ENCODE measurements around the gene ADH1C.

ADH1C gene

DNA sequence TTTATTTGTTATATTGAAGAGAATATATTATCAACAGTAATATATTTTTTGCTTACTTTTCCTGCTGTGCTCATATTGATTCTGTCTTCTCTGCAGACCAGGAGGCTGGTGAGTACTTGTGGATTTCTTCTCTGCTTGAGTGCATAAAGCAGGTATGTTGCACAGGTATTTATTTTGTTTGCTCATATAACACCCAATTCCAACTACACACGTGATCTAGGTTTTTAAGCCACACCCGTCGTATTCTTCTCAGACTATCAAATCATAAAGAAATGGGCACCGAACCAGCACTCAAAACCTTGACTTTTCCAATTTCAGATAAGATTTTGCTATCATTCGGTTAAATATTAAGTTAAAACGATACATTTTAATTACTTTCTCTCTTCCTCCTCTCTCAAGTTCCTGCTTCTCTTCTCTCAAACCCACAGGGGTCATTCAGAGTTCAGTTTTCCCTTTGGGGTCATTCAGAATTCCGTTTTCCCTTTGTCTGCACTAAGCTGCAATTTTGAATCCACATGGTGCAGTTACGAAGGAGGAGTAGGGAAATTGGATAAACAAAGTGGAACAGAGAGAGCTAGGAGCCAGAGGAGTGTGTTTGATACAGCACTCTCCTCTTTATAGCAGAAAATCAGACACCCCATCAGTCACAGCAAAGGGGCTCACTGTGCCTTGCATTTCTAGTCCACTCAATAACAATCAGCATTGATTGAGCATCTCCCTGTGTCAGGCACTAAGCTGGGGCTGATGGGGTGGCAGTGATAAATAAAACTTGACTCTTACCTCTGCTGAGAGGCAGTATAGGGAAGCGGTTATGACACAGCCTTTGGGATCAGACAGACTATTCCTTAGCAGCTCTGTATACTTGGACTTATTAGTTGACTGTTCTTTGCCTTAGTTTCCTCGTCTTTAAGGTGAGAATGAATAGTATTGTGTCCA is at the start of gene ADH1C:
Gene ADH1C, minus strand, starts transcription at position 145 of the 936 bp plus-strand sequence. Its CDS starts 71 bp downstream, at position 74.
- Histone ChIP-seq H3K4me3 (ENCODE audit: low read depth, low read length) (no peak within 1 kb of the TSS), H3K36me3 (ENCODE audit: control insufficient read depth, insufficient read depth, low read length) (no peaks in the 10 kb centered on the region), H3K27me3 (ENCODE audit: control insufficient read depth, insufficient read depth, low read length) (no peaks in the 10 kb centered on the region), H3K27ac (ENCODE audit: low read depth, low read length) (no peak within 1 kb of the TSS), H3K4me1 (ENCODE audit: control insufficient read depth, insufficient read depth, low read length) (no peaks in the 10 kb centered on the region), H3K9me3 (ENCODE audit: control insufficient read depth, insufficient read depth, low read length) (no peaks in the 10 kb centered on the region), H3K9ac (ENCODE audit: low read depth, low read length) (no peak within 1 kb of the TSS)

DNA sequence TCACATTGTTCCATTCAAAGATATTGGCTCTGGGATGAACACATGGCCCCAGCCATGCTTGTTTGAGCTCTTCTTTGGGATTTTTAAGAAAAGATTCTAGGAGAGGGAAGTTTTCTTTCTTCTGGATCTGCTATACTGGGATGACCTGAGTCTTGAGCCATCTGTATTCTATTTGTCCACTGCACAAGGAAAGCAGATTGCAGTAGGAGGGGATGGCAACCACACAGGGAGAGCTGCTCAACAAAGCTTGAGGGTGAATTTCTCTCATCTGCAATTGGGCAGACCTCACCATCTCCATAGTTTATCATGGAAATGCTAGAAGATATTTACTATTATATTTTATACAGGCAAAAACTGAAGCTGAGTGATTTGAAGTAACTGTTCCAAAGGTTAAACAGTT is 48.3 kb upstream of the ADH1C start:
- Histone ChIP-seq H3K9ac (ENCODE audit: low read depth, low read length) (no peak overlapping the region), H3K27ac (ENCODE audit: low read depth, low read length) (no peak overlapping the region), H3K27me3 (ENCODE audit: control insufficient read depth, insufficient read depth, low read length) (no peaks in the 10 kb centered on the region), H3K36me3 (ENCODE audit: control insufficient read depth, insufficient read depth, low read length) (no peaks in the 10 kb centered on the region), H3K4me3 (ENCODE audit: low read depth, low read length) (no peak overlapping the region), H3K9me3 (ENCODE audit: control insufficient read depth, insufficient read depth, low read length) (no peaks in the 10 kb centered on the region), H3K4me1 (ENCODE audit: control insufficient read depth, insufficient read depth, low read length) (peaks cover 16% of the 10 kb centered on the region)

DNA sequence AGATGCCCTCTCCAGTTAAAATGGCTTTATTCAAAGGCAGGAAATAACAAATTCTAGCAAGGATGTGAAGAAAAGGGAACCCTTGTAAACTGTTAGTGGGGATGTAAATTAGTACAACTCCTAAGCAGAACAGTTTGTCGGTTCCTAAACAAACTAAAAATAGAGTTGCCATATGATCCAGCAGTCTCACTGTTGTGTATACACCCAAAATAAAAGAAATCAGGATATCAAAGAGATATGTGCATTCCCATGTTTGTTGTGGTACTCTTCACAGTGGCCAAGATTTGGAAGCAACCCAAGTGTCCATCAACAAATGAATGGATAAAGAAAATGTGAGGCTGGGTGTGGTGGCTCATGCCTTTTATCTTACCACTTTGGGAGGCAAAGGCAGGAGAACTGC is 46.5 kb upstream of the ADH1C start:
- Histone ChIP-seq H3K27ac (ENCODE audit: low read depth, low read length) (no peak overlapping the region), H3K9ac (ENCODE audit: low read depth, low read length) (no peak overlapping the region), H3K4me1 (ENCODE audit: control insufficient read depth, insufficient read depth, low read length) (peaks cover 3% of the 10 kb centered on the region; the same call in 1 of the 2 replicates), H3K9me3 (ENCODE audit: control insufficient read depth, insufficient read depth, low read length) (no peaks in the 10 kb centered on the region), H3K4me3 (ENCODE audit: low read depth, low read length) (no peak overlapping the region), H3K27me3 (ENCODE audit: control insufficient read depth, insufficient read depth, low read length) (no peaks in the 10 kb centered on the region), H3K36me3 (ENCODE audit: control insufficient read depth, insufficient read depth, low read length) (no peaks in the 10 kb centered on the region)

- H3K9ac ChIP-seq (ENCODE audit: low read depth, low read length) = no peak overlapping the region
- H3K9me3 ChIP-seq (ENCODE audit: control insufficient read depth, insufficient read depth, low read length) = no peaks in the 10 kb centered on the region
- no peak overlapping the region for H3K27ac ChIP-seq (ENCODE audit: low read depth, low read length)
- H3K4me1 ChIP-seq (ENCODE audit: control insufficient read depth, insufficient read depth, low read length) = no peaks in the 10 kb centered on the region
- no peaks in the 10 kb centered on the region for H3K36me3 ChIP-seq (ENCODE audit: control insufficient read depth, insufficient read depth, low read length)
- H3K4me3 ChIP-seq (ENCODE audit: low read depth, low read length) = no peak overlapping the region
- H3K27me3 ChIP-seq (ENCODE audit: control insufficient read depth, insufficient read depth, low read length) = no peaks in the 10 kb centered on the region
Measured at GRCh38 chr4:99395595-99396364, 43.2 kb upstream of the ADH1C start.

DNA sequence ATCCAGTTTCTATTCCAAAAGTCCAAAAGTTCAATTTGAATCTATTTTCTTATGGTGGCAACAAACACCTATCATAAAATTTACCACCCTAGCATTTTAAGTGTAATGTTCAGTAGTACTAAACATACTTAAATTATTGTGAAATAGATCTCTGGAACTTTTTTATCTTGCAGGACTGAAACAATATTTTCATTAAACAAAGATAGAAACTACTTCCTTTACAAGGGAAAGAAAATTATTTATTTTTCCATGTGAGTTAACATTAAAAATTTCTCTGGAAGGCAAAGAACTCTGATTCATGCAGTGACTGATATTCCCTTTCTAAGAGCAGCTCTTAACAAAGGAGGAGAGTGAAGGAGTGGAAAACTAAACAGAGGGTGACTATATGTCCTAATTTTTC is 42.4 kb upstream of the ADH1C start:
- Histone ChIP-seq H3K4me3 (ENCODE audit: low read depth, low read length) (no peak overlapping the region), H3K36me3 (ENCODE audit: control insufficient read depth, insufficient read depth, low read length) (no peaks in the 10 kb centered on the region), H3K4me1 (ENCODE audit: control insufficient read depth, insufficient read depth, low read length) (no peaks in the 10 kb centered on the region), H3K9ac (ENCODE audit: low read depth, low read length) (no peak overlapping the region), H3K27ac (ENCODE audit: low read depth, low read length) (no peak overlapping the region), H3K9me3 (ENCODE audit: control insufficient read depth, insufficient read depth, low read length) (no peaks in the 10 kb centered on the region), H3K27me3 (ENCODE audit: control insufficient read depth, insufficient read depth, low read length) (no peaks in the 10 kb centered on the region)

DNA sequence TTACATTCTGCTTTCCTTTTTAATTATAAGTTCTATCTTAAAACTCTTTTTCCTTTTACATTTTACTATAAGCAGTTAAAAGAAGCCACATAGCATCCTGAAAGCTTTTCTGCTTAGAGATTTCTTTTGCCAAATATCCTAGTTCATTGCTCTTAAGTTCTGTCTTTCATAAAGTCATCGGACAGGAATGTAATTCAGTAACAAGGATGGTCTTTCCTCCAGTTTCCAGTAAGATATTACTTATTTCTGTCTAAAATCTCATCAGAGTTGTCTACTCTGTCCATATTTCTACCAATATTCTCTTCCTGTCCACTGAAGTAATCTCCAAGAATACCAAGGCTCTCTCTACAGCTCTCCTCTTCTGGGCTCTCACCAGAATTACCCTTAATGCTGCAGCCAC is 37.5 kb upstream of the ADH1C start:
- H3K27me3 ChIP-seq (ENCODE audit: control insufficient read depth, insufficient read depth, low read length) = no peaks in the 10 kb centered on the region
- H3K4me1 ChIP-seq (ENCODE audit: control insufficient read depth, insufficient read depth, low read length) = no peaks in the 10 kb centered on the region
- H3K9ac ChIP-seq (ENCODE audit: low read depth, low read length) = no peak overlapping the region
- no peak overlapping the region for H3K27ac ChIP-seq (ENCODE audit: low read depth, low read length)
- H3K9me3 ChIP-seq (ENCODE audit: control insufficient read depth, insufficient read depth, low read length) = no peaks in the 10 kb centered on the region
- H3K4me3 ChIP-seq (ENCODE audit: low read depth, low read length) = no peak overlapping the region
- H3K36me3 ChIP-seq (ENCODE audit: control insufficient read depth, insufficient read depth, low read length) = no peaks in the 10 kb centered on the region

DNA sequence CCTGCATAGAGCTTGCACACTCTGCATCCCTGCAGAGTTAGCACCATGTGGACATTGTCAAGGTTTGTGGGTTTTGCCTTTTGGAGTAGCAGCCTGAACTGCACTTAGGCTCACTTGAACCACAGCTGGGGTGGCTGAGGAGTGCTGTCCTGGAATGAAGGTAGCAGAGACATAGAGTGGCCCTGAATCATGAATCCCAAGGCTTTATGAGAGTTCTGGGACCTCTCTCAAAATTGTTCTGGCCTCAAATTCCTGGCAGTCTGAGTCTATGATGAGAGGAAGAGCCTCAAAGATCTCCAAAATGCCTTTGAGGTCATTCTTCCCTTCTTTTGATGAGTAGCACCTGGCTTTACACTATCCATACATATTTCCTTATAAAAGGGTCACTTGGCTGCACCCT is 37.1 kb upstream of the ADH1C start:
- Histone ChIP-seq H3K4me3 (ENCODE audit: low read depth, low read length) (no peak overlapping the region), H3K27me3 (ENCODE audit: control insufficient read depth, insufficient read depth, low read length) (no peaks in the 10 kb centered on the region), H3K9me3 (ENCODE audit: control insufficient read depth, insufficient read depth, low read length) (no peaks in the 10 kb centered on the region), H3K36me3 (ENCODE audit: control insufficient read depth, insufficient read depth, low read length) (no peaks in the 10 kb centered on the region), H3K27ac (ENCODE audit: low read depth, low read length) (no peak overlapping the region), H3K4me1 (ENCODE audit: control insufficient read depth, insufficient read depth, low read length) (no peaks in the 10 kb centered on the region), H3K9ac (ENCODE audit: low read depth, low read length) (no peak overlapping the region)

GRCh38 chr4:99383833-99384392 is 31.4 kb upstream of the ADH1C start:
- no peak overlapping the region for H3K27ac ChIP-seq (ENCODE audit: low read depth, low read length)
- H3K9me3 ChIP-seq (ENCODE audit: control insufficient read depth, insufficient read depth, low read length) = no peaks in the 10 kb centered on the region
- H3K4me3 ChIP-seq (ENCODE audit: low read depth, low read length) = no peak overlapping the region

DNA sequence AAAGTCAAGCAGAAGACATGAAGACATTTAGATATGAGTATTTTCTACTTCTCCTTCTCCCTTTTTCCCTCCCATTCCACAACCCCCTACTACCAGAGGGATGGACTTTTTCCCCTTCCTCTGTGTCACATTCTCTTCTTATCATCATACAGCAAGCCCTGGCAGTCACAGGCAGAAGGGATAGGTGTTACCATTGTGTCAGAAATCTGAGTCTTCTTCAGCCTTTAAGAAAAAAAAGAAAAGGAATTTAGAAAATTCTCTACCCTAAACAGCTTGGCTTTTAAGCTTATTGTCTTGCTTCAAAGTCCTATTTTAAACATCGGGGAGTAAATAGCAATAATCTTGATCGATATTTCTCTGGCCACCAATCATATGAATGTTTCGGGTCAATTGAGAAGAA is 30.9 kb upstream of the ADH1C start:
- Histone ChIP-seq H3K27me3 (ENCODE audit: control insufficient read depth, insufficient read depth, low read length) (no peaks in the 10 kb centered on the region), H3K4me3 (ENCODE audit: low read depth, low read length) (no peak overlapping the region), H3K4me1 (ENCODE audit: control insufficient read depth, insufficient read depth, low read length) (no peaks in the 10 kb centered on the region), H3K9me3 (ENCODE audit: control insufficient read depth, insufficient read depth, low read length) (no peaks in the 10 kb centered on the region), H3K9ac (ENCODE audit: low read depth, low read length) (no peak overlapping the region), H3K36me3 (ENCODE audit: control insufficient read depth, insufficient read depth, low read length) (no peaks in the 10 kb centered on the region), H3K27ac (ENCODE audit: low read depth, low read length) (no peak overlapping the region)

More at GRCh38 chr4:99383833-99384392, 31.4 kb upstream of the ADH1C start:
- no peaks in the 10 kb centered on the region for H3K4me1 ChIP-seq (ENCODE audit: control insufficient read depth, insufficient read depth, low read length)
- no peaks in the 10 kb centered on the region for H3K36me3 ChIP-seq (ENCODE audit: control insufficient read depth, insufficient read depth, low read length)
- no peak overlapping the region for H3K9ac ChIP-seq (ENCODE audit: low read depth, low read length)
- no peaks in the 10 kb centered on the region for H3K27me3 ChIP-seq (ENCODE audit: control insufficient read depth, insufficient read depth, low read length)

- H3K4me3 ChIP-seq (ENCODE audit: low read depth, low read length) = no peak overlapping the region
- no peaks in the 10 kb centered on the region for H3K27me3 ChIP-seq (ENCODE audit: control insufficient read depth, insufficient read depth, low read length)
- H3K36me3 ChIP-seq (ENCODE audit: control insufficient read depth, insufficient read depth, low read length) = no peaks in the 10 kb centered on the region
- no peak overlapping the region for H3K9ac ChIP-seq (ENCODE audit: low read depth, low read length)
- H3K9me3 ChIP-seq (ENCODE audit: control insufficient read depth, insufficient read depth, low read length) = no peaks in the 10 kb centered on the region
- no peaks in the 10 kb centered on the region for H3K4me1 ChIP-seq (ENCODE audit: control insufficient read depth, insufficient read depth, low read length)
- H3K27ac ChIP-seq (ENCODE audit: low read depth, low read length) = no peak overlapping the region
Measured at GRCh38 chr4:99382745-99383360, 30.3 kb upstream of the ADH1C start.
